Fibroblast of the aortic adventitia (primary cell): ENCODE results near the gene POU6F1. TPM values are rescaled to one million over a fixed set of nuclear protein-coding genes. Genes with fewer than 3 reads are reported as not detected.

Experiments
- DNase-seq: peaks from one replicate; pipeline ENCODE4 v3.0.0-alpha.2; 2010; ENCODE audit warnings: low read depth
- H3K4me3 ChIP-seq: 2 replicates; pipeline ENCODE4 v1.5.1; 2011; ENCODE audit warnings: low read depth, mild to moderate bottlenecking, control low read depth, low read length, moderate library complexity
- CTCF ChIP-seq: IDR thresholded peaks from 2 replicates; pipeline ENCODE4 v1.5.1; 2011; ENCODE audit warnings: mild to moderate bottlenecking, low read length, control low read depth, inconsistent platforms; ENCODE audit not compliant: insufficient read depth
- total RNA-seq: library from RNA; depleted of rRNA; stranded (reverse); fragments of >200 nt; gene quantifications from 2 replicates; pipeline ENCODE4 v1.2.3, GENCODE V29; 2012; ENCODE audit warnings: low replicate concordance

Gene POU6F1
- total RNA-seq, 1 donor: 5.7 TPM

- DNase-seq: no peak
- no peak for TF ChIP-seq CTCF
- no peak overlapping the region for H3K4me3 ChIP-seq
These were observed 26.2 kb downstream of the POU6F1 start for GRCh38 chr12:51191516-51192283.

- H3K4me3 ChIP-seq: no peak overlapping the region
- TF ChIP-seq CTCF: no peak
- DNase-seq: no peak
These were observed 27.0 kb downstream of the POU6F1 start for GRCh38 chr12:51190820-51191219.

GRCh38 chr12:51189790-51190355 is 28.0 kb downstream of the POU6F1 start:
- no peak overlapping the region for H3K4me3 ChIP-seq
- TF ChIP-seq CTCF: no peak
- no peak for DNase-seq

- no peak for DNase-seq
- no peak for TF ChIP-seq CTCF
- H3K4me3 ChIP-seq: no peak overlapping the region
These were observed 29.4 kb downstream of the POU6F1 start for GRCh38 chr12:51188359-51189051.

GRCh38 chr12:51187370-51187987 is 30.4 kb downstream of the POU6F1 start:
- no peak for TF ChIP-seq CTCF
- DNase-seq: no peak
- H3K4me3 ChIP-seq: no peak overlapping the region

- DNase-seq: no peak
- no peak for TF ChIP-seq CTCF
- H3K4me3 ChIP-seq: no peak overlapping the region
These were observed 31.3 kb downstream of the POU6F1 start for GRCh38 chr12:51186465-51187085.
